Trophoblast cell (in vitro differentiated cells and primary cell): ENCODE measurements around the gene ARFGAP1.

Experiments
- DNase-seq, 2 donors: peaks; one replicate each; pipeline ENCODE4 v3.0.0-alpha.2; 2016
- H2AFZ ChIP-seq: 2 replicates; pipeline ENCODE4 v1.6.1; 2013; ENCODE audit warnings: low read length, moderate library complexity, mild to moderate bottlenecking; ENCODE audit not compliant: insufficient read depth, poor library complexity
- H2AK5ac ChIP-seq: 2 replicates; pipeline ENCODE4 v1.6.1; 2013; ENCODE audit warnings: mild to moderate bottlenecking, low read length
- H2BK120ac ChIP-seq: 2 replicates; pipeline ENCODE4 v1.6.1; 2013; ENCODE audit warnings: low read length, mild to moderate bottlenecking, moderate library complexity; ENCODE audit not compliant: insufficient read depth, poor library complexity
- H2BK12ac ChIP-seq: 2 replicates; pipeline ENCODE4 v1.6.1; 2013; ENCODE audit warnings: mild to moderate bottlenecking, low read length, moderate library complexity
- H2BK5ac ChIP-seq: 2 replicates; pipeline ENCODE4 v1.6.1; 2013; ENCODE audit warnings: low read length, low read depth, moderate library complexity, mild to moderate bottlenecking; ENCODE audit not compliant: poor library complexity
- H3K14ac ChIP-seq: 2 replicates; pipeline ENCODE4 v1.6.1; 2013; ENCODE audit warnings: mild to moderate bottlenecking, low read length
- H3K18ac ChIP-seq: 2 replicates; pipeline ENCODE4 v1.6.1; 2013; ENCODE audit warnings: mild to moderate bottlenecking, low read length
- H3K23ac ChIP-seq: 2 replicates; pipeline ENCODE4 v1.6.1; 2013; ENCODE audit warnings: low read length
- H3K27ac ChIP-seq: 2 replicates; pipeline ENCODE4 v1.5.1; 2013; ENCODE audit warnings: low read depth, mild to moderate bottlenecking, inconsistent platforms, low read length, moderate library complexity
- H3K27me3 ChIP-seq: 2 replicates; pipeline ENCODE4 v1.6.1; 2013; ENCODE audit warnings: inconsistent platforms, mild to moderate bottlenecking, low read length, moderate library complexity; ENCODE audit not compliant: insufficient read depth
- H3K36me3 ChIP-seq, 2 experiments: 1 replicate in 1 of 2; 2 replicates in 1 of 2; pipeline ENCODE4 v1.6.1; 2013; ENCODE audit warnings: low read length in 2 of 2, mild to moderate bottlenecking in 2 of 2, moderate library complexity in 1 of 2; ENCODE audit not compliant: insufficient read depth in 2 of 2, control insufficient read depth in 1 of 2
- H3K4ac ChIP-seq: 2 replicates; pipeline ENCODE4 v1.6.1; 2013; ENCODE audit warnings: low read depth, mild to moderate bottlenecking, low read length, moderate library complexity
- H3K4me1 ChIP-seq, 2 experiments: 1 replicate in 1 of 2; 2 replicates in 1 of 2; pipeline ENCODE4 v1.6.1; 2013; ENCODE audit warnings: low read length in 2 of 2, mild to moderate bottlenecking in 2 of 2, moderate library complexity in 1 of 2; ENCODE audit not compliant: insufficient read depth in 2 of 2, control insufficient read depth in 1 of 2
- H3K4me2 ChIP-seq: 2 replicates; pipeline ENCODE4 v1.6.1; 2013; ENCODE audit warnings: inconsistent platforms, mild to moderate bottlenecking, low read length, moderate library complexity
- H3K4me3 ChIP-seq: 2 replicates; pipeline ENCODE4 v1.5.1; 2013; ENCODE audit warnings: mild to moderate bottlenecking, low read depth, low read length, inconsistent platforms
- H3K79me1 ChIP-seq: one replicate; pipeline ENCODE4 v1.6.1; 2013; ENCODE audit warnings: low read length
- H3K79me2 ChIP-seq: 2 replicates; pipeline ENCODE4 v1.6.1; 2013; ENCODE audit warnings: low read length, mild to moderate bottlenecking; ENCODE audit not compliant: control insufficient read depth, insufficient read depth, poor library complexity
- H3K9ac ChIP-seq: 2 replicates; pipeline ENCODE4 v1.6.1; 2013; ENCODE audit warnings: mild to moderate bottlenecking, low read length
- H3K9me3 ChIP-seq: 2 replicates; pipeline ENCODE4 v1.6.1; 2013; ENCODE audit warnings: low read depth, mild to moderate bottlenecking, control low read depth, inconsistent platforms, low read length; ENCODE audit not compliant: insufficient read depth
- H4K12ac ChIP-seq: 2 replicates; pipeline ENCODE4 v1.6.1; 2013; ENCODE audit warnings: low read depth, mild to moderate bottlenecking, low read length, moderate library complexity
- H4K8ac ChIP-seq: 2 replicates; pipeline ENCODE4 v1.6.1; 2013; ENCODE audit warnings: low read depth, mild to moderate bottlenecking, low read length, moderate library complexity
- H4K91ac ChIP-seq: one replicate; pipeline ENCODE4 v1.6.1; 2013; ENCODE audit warnings: low read depth, mild to moderate bottlenecking, low read length, moderate library complexity
- whole genome bisulfite sequencing: extraction: QIAGEN DNeasy Blood & Tissue Kit; methylation state at CpG from one replicate; pipeline ENCODE4 v1.1.7; 2013; ENCODE audit warnings: missing lambda C conversion rate; ENCODE audit not compliant: insufficient read length, insufficient coverage; ENCODE audit errors: extremely low coverage; 5-methylcytosine and 5-hydroxymethylcytosine counted together

Gene ARFGAP1

DNA sequence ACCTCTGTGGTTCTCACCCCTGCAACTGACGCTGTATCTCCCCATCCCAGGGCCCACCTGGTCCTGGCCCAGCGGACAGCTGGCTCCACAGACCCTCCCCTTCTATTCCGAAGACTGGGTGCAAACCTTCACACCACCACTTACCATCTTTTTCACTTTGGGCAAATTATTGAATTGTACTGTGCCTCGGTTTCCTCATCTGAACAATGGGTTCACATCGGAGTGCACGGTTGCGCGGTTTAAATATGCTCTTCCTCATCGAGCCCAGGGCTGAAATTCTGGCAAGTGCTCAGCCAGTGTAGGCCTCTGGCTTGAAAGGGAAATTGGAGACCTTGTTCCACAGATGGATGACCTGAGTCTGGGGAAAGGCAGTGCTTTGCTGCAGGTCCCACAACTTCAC lies 2.9 kb upstream of the ARFGAP1 start:
- no CpG with 5 or more reads among the region's 9 CpGs for WGBS
- no peak overlapping the region for H3K4me2 ChIP-seq
- H3K79me1 ChIP-seq = peaks cover 8% of the 10 kb centered on the region
- peaks cover 9 to 10% of the 10 kb centered on the region in 2 experiments for H3K36me3 ChIP-seq
- H2BK5ac ChIP-seq = no peak overlapping the region
- no peak overlapping the region for H3K27ac ChIP-seq
- peaks cover 16 to 17% of the 10 kb centered on the region in 2 experiments for H3K4me1 ChIP-seq
- H4K8ac ChIP-seq = no peak overlapping the region
- H2BK120ac ChIP-seq = no peak overlapping the region
- no peak overlapping the region for H3K4ac ChIP-seq
- H3K27me3 ChIP-seq = no peaks in the 10 kb centered on the region
- no peak overlapping the region for H3K9ac ChIP-seq
- H2BK12ac ChIP-seq = no peak overlapping the region
- H4K12ac ChIP-seq = no peak overlapping the region
- no peak overlapping the region for H3K18ac ChIP-seq
- no peak overlapping the region for H2AK5ac ChIP-seq
- no peak for DNase-seq
- no peak overlapping the region for H2AFZ ChIP-seq
- peaks cover 20% of the 10 kb centered on the region for H3K79me2 ChIP-seq
- H3K14ac ChIP-seq = no peak overlapping the region
- H3K9me3 ChIP-seq = peaks cover 1% of the 10 kb centered on the region
- H4K91ac ChIP-seq = no peak overlapping the region
- H3K23ac ChIP-seq = no peak overlapping the region
- H3K4me3 ChIP-seq = no peak overlapping the region

DNA sequence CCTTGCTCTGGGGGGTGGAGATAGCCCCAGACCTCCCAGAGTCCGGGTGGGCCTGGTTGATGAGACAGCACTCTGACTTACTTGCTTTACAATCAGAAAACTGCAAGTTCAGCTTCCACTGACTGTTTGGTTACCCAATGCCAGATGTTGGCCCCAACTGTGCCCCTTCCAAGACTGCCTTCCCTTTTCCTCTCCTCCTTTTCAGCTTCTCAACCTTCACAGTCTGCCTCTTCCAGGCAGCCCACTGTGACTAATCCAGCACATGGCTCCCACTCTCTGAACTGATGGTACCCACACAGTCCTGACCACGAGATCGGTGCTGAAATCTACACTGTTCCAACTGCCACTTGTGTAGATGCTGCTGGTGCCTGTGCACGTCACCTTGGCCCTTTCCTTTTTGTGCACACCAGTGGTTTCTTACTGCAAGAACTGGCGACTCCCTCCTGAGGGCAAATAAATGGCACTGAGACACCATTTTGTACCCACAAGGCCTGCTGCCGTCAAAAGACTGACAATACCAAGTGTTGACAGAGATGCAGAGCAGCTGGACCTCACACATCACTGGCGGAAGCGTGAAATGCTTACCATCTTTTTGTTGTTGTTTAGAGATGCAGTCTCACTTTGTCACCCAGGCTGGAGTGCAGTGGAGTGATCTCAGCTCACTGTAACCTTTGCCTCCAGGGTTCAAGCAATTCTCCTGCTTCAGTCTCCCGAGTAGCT lies 1.8 kb upstream of the ARFGAP1 start:
- H3K79me1 ChIP-seq = peaks cover 8% of the 10 kb centered on the region
- no peak overlapping the region for H3K27ac ChIP-seq
- no peak overlapping the region for H4K8ac ChIP-seq
- no peak overlapping the region for H3K18ac ChIP-seq
- H3K23ac ChIP-seq = no peak overlapping the region
- peaks cover 1% of the 10 kb centered on the region for H3K9me3 ChIP-seq
- H2BK5ac ChIP-seq = no peak overlapping the region
- H3K14ac ChIP-seq = no peak overlapping the region
- H3K27me3 ChIP-seq = no peaks in the 10 kb centered on the region
- no peak overlapping the region for H2AK5ac ChIP-seq
- H3K36me3 ChIP-seq = peaks cover 16% of the 10 kb centered on the region in 2 experiments
- H3K4me1 ChIP-seq = peaks cover 16 to 17% of the 10 kb centered on the region in 2 experiments
- H4K12ac ChIP-seq = no peak overlapping the region
- H3K79me2 ChIP-seq = peaks cover 25% of the 10 kb centered on the region
- H3K4me2 ChIP-seq = no peak overlapping the region
- no peak for DNase-seq
- no CpG with 5 or more reads among the region's 9 CpGs for WGBS
- H4K91ac ChIP-seq = no peak overlapping the region
- H3K9ac ChIP-seq = peak overlapping the region; percentile 13
- no peak overlapping the region for H3K4ac ChIP-seq
- no peak overlapping the region for H2AFZ ChIP-seq
- no peak overlapping the region for H2BK120ac ChIP-seq
- H2BK12ac ChIP-seq = no peak overlapping the region
- H3K4me3 ChIP-seq = peak overlapping the region; percentile 33

DNA sequence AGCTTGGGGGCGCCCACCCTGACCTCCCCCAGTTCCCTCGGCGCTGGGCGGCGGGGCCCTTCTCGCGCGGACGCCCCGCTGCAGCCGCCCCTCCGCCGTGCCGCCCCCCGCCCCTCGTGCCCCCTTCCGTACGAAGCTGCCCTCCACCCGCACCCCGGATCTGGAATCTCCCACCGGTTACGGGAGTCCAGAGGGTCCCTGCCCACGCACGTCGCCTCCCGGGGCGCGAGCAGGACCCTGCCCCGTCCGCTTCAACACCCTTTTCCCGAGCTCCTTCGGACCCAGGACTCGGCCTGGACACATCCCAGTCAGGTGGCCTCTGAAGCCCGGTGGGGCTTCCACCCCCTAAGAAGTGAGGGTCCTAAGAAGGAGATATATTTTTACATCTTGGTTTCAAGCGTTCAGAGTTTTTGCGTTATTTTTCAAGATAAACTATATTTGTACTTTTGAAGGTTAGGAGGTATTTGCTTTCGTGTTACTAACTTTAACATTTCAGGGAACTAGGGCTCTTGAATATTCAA lies 506 bp downstream of the ARFGAP1 start:
- Histone ChIP-seq H3K79me2 (peaks cover 25% of the 10 kb centered on the region), H4K12ac (peak overlapping the region; percentile 84), H2AFZ (peak overlapping the region; percentile 82), H3K27ac (peak overlapping the region; percentile 22), H3K23ac (no peak overlapping the region), H3K14ac (peak overlapping the region; percentile 98), H3K9ac (peak overlapping the region; percentile 96), H3K4me3 (peak overlapping the region; percentile 96), H3K4me2 (peak overlapping the region; percentile 71), H3K4me1 (peaks cover 16% of the 10 kb centered on the region in 2 experiments), H3K18ac (peak overlapping the region; percentile 98), H4K91ac (peak overlapping the region; percentile 96), H3K9me3 (peaks cover 7% of the 10 kb centered on the region), H3K4ac (peak overlapping the region; percentile 90), H2BK5ac (peak overlapping the region; percentile 78), H3K79me1 (peaks cover 8% of the 10 kb centered on the region), H2BK12ac (no peak overlapping the region), H2BK120ac (peak overlapping the region; percentile 84), H3K36me3 (peaks cover 40% of the 10 kb centered on the region in 2 experiments), H2AK5ac (peak overlapping the region; percentile 80), H4K8ac (peak overlapping the region; percentile 98), H3K27me3 (no peaks in the 10 kb centered on the region)
- no peak for DNase-seq
- no CpG with 5 or more reads among the region's 37 CpGs for WGBS

DNA sequence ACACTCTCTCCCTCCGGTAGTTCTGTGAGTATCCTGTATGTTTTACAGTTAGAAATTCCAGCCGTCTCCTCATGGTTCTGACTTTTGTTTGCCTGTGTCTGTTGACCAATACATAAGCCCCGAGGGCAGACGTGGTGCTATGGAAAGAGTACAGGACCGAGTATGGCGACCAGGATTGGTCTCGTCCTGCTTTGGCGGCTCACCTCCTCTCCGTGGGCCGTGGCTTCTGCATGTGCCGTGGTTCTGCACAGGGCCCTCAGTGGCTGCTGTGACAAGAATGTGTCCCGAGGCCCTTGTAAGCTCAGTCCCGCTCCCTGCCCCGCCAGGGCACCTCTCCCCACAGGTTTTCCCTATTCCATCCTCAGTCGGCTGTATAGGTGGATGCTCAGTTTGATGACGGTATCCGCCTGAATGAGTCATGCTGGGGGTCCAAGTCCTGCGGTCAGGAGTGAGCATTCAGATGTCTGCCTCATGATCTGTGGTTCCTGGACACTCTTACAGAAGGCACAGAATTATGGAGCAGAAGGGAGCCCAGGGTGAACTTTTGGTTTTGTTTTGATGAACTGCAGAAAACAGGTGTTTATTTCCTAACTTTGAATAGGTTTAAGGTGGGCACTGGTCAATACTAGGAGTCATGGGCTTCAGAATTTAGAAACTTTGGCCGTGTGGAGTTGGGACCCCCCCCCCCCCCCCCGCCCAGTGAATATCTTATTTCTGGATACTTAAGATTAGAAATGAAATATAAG lies 1.2 kb downstream of the ARFGAP1 start:
- H4K91ac ChIP-seq = no peak overlapping the region
- H2BK120ac ChIP-seq = no peak overlapping the region
- H3K9ac ChIP-seq = peak overlapping the region; percentile 57
- H3K23ac ChIP-seq = no peak overlapping the region
- peak overlapping the region; percentile 6 for H3K14ac ChIP-seq
- peaks cover 8% of the 10 kb centered on the region for H3K79me1 ChIP-seq
- H3K9me3 ChIP-seq = peaks cover 7% of the 10 kb centered on the region
- H3K4me1 ChIP-seq = peaks cover 9 to 10% of the 10 kb centered on the region in 2 experiments
- no peak overlapping the region for H2BK12ac ChIP-seq
- no peak overlapping the region for H3K18ac ChIP-seq
- DNase-seq = peak; percentile 56 to 81
- H2AFZ ChIP-seq = no peak overlapping the region
- H3K79me2 ChIP-seq = peaks cover 25% of the 10 kb centered on the region
- H3K4ac ChIP-seq = peak overlapping the region; percentile 30
- H2AK5ac ChIP-seq = peak overlapping the region; percentile 0
- H4K8ac ChIP-seq = no peak overlapping the region
- peak overlapping the region; percentile 3 for H4K12ac ChIP-seq
- no peaks in the 10 kb centered on the region for H3K27me3 ChIP-seq
- H3K36me3 ChIP-seq = peaks cover 46 to 47% of the 10 kb centered on the region in 2 experiments
- H3K4me3 ChIP-seq = peak overlapping the region; percentile 29
- peak overlapping the region; percentile 71 for H3K4me2 ChIP-seq
- WGBS = no CpG with 5 or more reads among the region's 20 CpGs
- H2BK5ac ChIP-seq = no peak overlapping the region
- no peak overlapping the region for H3K27ac ChIP-seq
